Measurements from ENCODE around the gene MARCO. TPM values are rescaled to one million over a fixed set of nuclear protein-coding genes. Genes with fewer than 3 reads are reported as not detected.

Gene MARCO
- total and polyA plus RNA-seq, 2 of the 8 experiments (the other 6 are each of a cell fraction or from before 2014, with no cell fraction given), result not detected

GRCh38 chr2:118893100-118893499, 48.9 kb upstream of the MARCO start (continued):
- no peak for TF ChIP-seq ATF2 (IDR thresholded peaks at IDR 0.05; ENCODE audit: low read length)

Data from H1 (cell line).